Measurements from ENCODE around the gene SNX20. TPM values are rescaled to one million over a fixed set of nuclear protein-coding genes. Genes with fewer than 3 reads are reported as not detected.

Gene SNX20
- total RNA-seq, 1 experiment from 2014 or later: not detected

GRCh38 chr16:50638816-50639670 is 42.1 kb downstream of the SNX20 start:
- H3K14ac ChIP-seq (ENCODE audit: insufficient read depth, low read length): no peak overlapping the region
- no peak overlapping the region for H3K4ac ChIP-seq (ENCODE audit: low read depth, low read length)
- H2AK5ac ChIP-seq (ENCODE audit: insufficient read length, low read length): no peak overlapping the region
- no peak overlapping the region for H4K91ac ChIP-seq (ENCODE audit: insufficient read length, low read depth, low read length)
- no peak overlapping the region for H3K18ac ChIP-seq (ENCODE audit: insufficient read length, low read depth, low read length)
- H3K79me1 ChIP-seq (ENCODE audit: insufficient read depth, low read depth, low read length, poor library complexity, severe bottlenecking): no peaks in the 10 kb centered on the region
- Mint-ChIP-seq H3K36me3 (ENCODE audit: insufficient read depth in 1 of 3, low read depth in 3 of 3) (no peaks in the 10 kb centered on the region), H3K4me1 (peaks cover 0 to 5% of the 10 kb centered on the region in 2 experiments; a peak in 1 of 4 replicates), H3K4me3 (no peak overlapping the region), H3K27ac (no peak overlapping the region), H3K27me3 (ENCODE audit: low read depth) (peaks cover 2% of the 10 kb centered on the region), H3K9me3 (no peaks in the 10 kb centered on the region)
- H4K8ac ChIP-seq (replicated peaks; ENCODE audit: insufficient read length, low read depth, low read length): no peak overlapping the region
- H3K9me3 ChIP-seq (ENCODE audit: control insufficient read depth, low read depth, low read length): no peaks in the 10 kb centered on the region
- no peaks in the 10 kb centered on the region for H3K23me2 ChIP-seq (ENCODE audit: insufficient read length, low read depth, low read length, poor library complexity, severe bottlenecking)
- no peak overlapping the region for H2BK12ac ChIP-seq (ENCODE audit: insufficient read length, low read depth, low read length)
- no peak overlapping the region for H3K9ac ChIP-seq (ENCODE audit: extremely low read depth, insufficient read length, low read length)
- H4K5ac ChIP-seq (ENCODE audit: insufficient read length, low read depth, low read length): no peak overlapping the region
- H4K20me1 ChIP-seq (ENCODE audit: control insufficient read depth, insufficient read depth, insufficient read length): no peaks in the 10 kb centered on the region
- H3K27me3 ChIP-seq (ENCODE audit: insufficient read depth, low read length): no peaks in the 10 kb centered on the region
- no peak overlapping the region for H2BK15ac ChIP-seq (ENCODE audit: low read depth, low read length)
- H3K27ac ChIP-seq (ENCODE audit: insufficient read length, low read depth, low read length): no peak overlapping the region
- DNase-seq: no peak
- no peaks in the 10 kb centered on the region for H3K79me2 ChIP-seq (ENCODE audit: insufficient read depth, low read length)
- H3T11ph ChIP-seq (ENCODE audit: low read length): no peak overlapping the region
- no peak overlapping the region for H3K4me2 ChIP-seq (ENCODE audit: insufficient read depth, insufficient read length, low read length)
- H3K23ac ChIP-seq (ENCODE audit: insufficient read length, low read depth, low read length): no peak overlapping the region
- H3K56ac ChIP-seq (ENCODE audit: insufficient read length, low read depth, low read length): no peak overlapping the region
- H2BK5ac ChIP-seq (ENCODE audit: insufficient read length, low read length): no peak overlapping the region
- H3K4me1 ChIP-seq (ENCODE audit: insufficient read depth, low read length): no peaks in the 10 kb centered on the region
- H2BK20ac ChIP-seq (ENCODE audit: low read depth, low read length, poor library complexity, severe bottlenecking): no peak overlapping the region
- no peak overlapping the region for H2BK120ac ChIP-seq (ENCODE audit: low read depth, low read length, poor library complexity, severe bottlenecking)
- TF ChIP-seq CTCF (conservative IDR thresholded peaks at IDR 0.05): no peak
- no CpG with 5 or more reads among the region's 8 CpGs for WGBS (ENCODE audit: extremely low coverage, insufficient read length, low lambda C conversion rate)
- H2AFZ ChIP-seq (ENCODE audit: low read length): no peak overlapping the region

All from H9 (cell line).